Measurements from ENCODE around the gene ILKAP.
"Not testable (repeated sequence)": the region's sequence is repeated elsewhere in the genome, so short reads cannot be mapped to it uniquely, and the experiment has no call there.

The ILKAP gene

GRCh38 chr2:238202326-238203093 lies 985 bp downstream of the ILKAP start:
- DNase-seq (ENCODE audit: low read depth), result peak; percentile 6

GRCh38 chr2:238190445-238190844 lies 13.1 kb downstream of the ILKAP start:
- no peak for DNase-seq (ENCODE audit: low read depth)

GRCh38 chr2:238187618-238188548 lies 15.6 kb downstream of the ILKAP start:
- no peak for DNase-seq (ENCODE audit: low read depth)

- DNase-seq (ENCODE audit: low read depth), result no peak
Observed at GRCh38 chr2:238183821-238184220, 19.7 kb downstream of the ILKAP start.

- no peak for DNase-seq (ENCODE audit: low read depth)
Observed at GRCh38 chr2:238182362-238182761, 21.1 kb downstream of the ILKAP start.

- DNase-seq (ENCODE audit: low read depth), result no peak
Observed at GRCh38 chr2:238180554-238180953, 22.9 kb downstream of the ILKAP start.

- no peak for DNase-seq (ENCODE audit: low read depth)
Observed at GRCh38 chr2:238176613-238177012, 26.9 kb downstream of the ILKAP start.

GRCh38 chr2:238174701-238175100 lies 28.8 kb downstream of the ILKAP start:
- no peak for DNase-seq (ENCODE audit: low read depth)

- no peak for DNase-seq (ENCODE audit: low read depth)
Observed at GRCh38 chr2:238174291-238174690, 29.2 kb downstream of the ILKAP start.

- no peak for DNase-seq (ENCODE audit: low read depth)
Observed at GRCh38 chr2:238173692-238174091, 29.8 kb downstream of the ILKAP start.

GRCh38 chr2:238172439-238172838 lies 31.1 kb downstream of the ILKAP start:
- DNase-seq (ENCODE audit: low read depth), result no peak

GRCh38 chr2:238171575-238172187 lies 31.8 kb downstream of the ILKAP start:
- no peak for DNase-seq (ENCODE audit: low read depth)

GRCh38 chr2:238171072-238171431 lies 32.4 kb downstream of the ILKAP start:
- not testable (repeated sequence) for DNase-seq (ENCODE audit: low read depth)

- no peak for DNase-seq (ENCODE audit: low read depth)
Observed at GRCh38 chr2:238170386-238171071, 33.0 kb downstream of the ILKAP start.

GRCh38 chr2:238169708-238170251 lies 33.7 kb downstream of the ILKAP start:
- peak; percentile 87 for DNase-seq (ENCODE audit: low read depth)

GRCh38 chr2:238169048-238169707 lies 34.3 kb downstream of the ILKAP start:
- DNase-seq (ENCODE audit: low read depth), result peak; percentile 80

GRCh38 chr2:238168196-238169047 lies 35.1 kb downstream of the ILKAP start:
- no peak for DNase-seq (ENCODE audit: low read depth)

- DNase-seq (ENCODE audit: low read depth), result no peak
Observed at GRCh38 chr2:238167761-238168160, 35.7 kb downstream of the ILKAP start.

GRCh38 chr2:238167344-238167715 lies 36.2 kb downstream of the ILKAP start:
- DNase-seq (ENCODE audit: low read depth), result no peak
